NCI-H146 treated with DMSO at 0.1 percent for 48 hours (cell line): ENCODE results near the gene FILIP1L.

Source experiments
- DNase-seq: peaks from one replicate; lab custom pipeline; 2025; ENCODE audit not compliant: unreplicated experiment; lab: John Stamatoyannopoulos, UW

FILIP1L gene

GRCh38 chr3:100114413-100115030 lies at the start of gene FILIP1L:
FILIP1L (minus strand) TSS chr3:100114501.
- DNase-seq: no peak

GRCh38 chr3:100163787-100164186 lies 49.5 kb upstream of the FILIP1L start:
- no peak for DNase-seq

GRCh38 chr3:100160521-100160920 lies 46.2 kb upstream of the FILIP1L start:
- no peak for DNase-seq

- DNase-seq: no peak
These were observed 45.2 kb upstream of the FILIP1L start for GRCh38 chr3:100159331-100160153.

GRCh38 chr3:100158918-100159330 lies 44.6 kb upstream of the FILIP1L start:
- DNase-seq: no peak

- DNase-seq: no peak
These were observed 43.4 kb upstream of the FILIP1L start for GRCh38 chr3:100157685-100158084.

GRCh38 chr3:100155590-100155989 lies 41.3 kb upstream of the FILIP1L start:
- DNase-seq: no peak

GRCh38 chr3:100155128-100155527 lies 40.8 kb upstream of the FILIP1L start:
- no peak for DNase-seq

GRCh38 chr3:100154171-100154570 lies 39.9 kb upstream of the FILIP1L start:
- DNase-seq: no peak

- no peak for DNase-seq
These were observed 36.9 kb upstream of the FILIP1L start for GRCh38 chr3:100151024-100151707.

- no peak for DNase-seq
These were observed 36.2 kb upstream of the FILIP1L start for GRCh38 chr3:100150473-100150872.

- no peak for DNase-seq
These were observed 35.6 kb upstream of the FILIP1L start for GRCh38 chr3:100149713-100150415.

GRCh38 chr3:100149130-100149529 lies 34.8 kb upstream of the FILIP1L start:
- DNase-seq: peak; percentile 17

GRCh38 chr3:100144255-100144866 lies 30.1 kb upstream of the FILIP1L start:
- no peak for DNase-seq

GRCh38 chr3:100141586-100141985 lies 27.3 kb upstream of the FILIP1L start:
- no peak for DNase-seq

GRCh38 chr3:100140976-100141375 lies 26.7 kb upstream of the FILIP1L start:
- no peak for DNase-seq

GRCh38 chr3:100136921-100137320 lies 22.6 kb upstream of the FILIP1L start:
- no peak for DNase-seq

- no peak for DNase-seq
These were observed 16.9 kb upstream of the FILIP1L start for GRCh38 chr3:100131241-100131640.

GRCh38 chr3:100129941-100130340 lies 15.6 kb upstream of the FILIP1L start:
- DNase-seq: no peak

- DNase-seq: no peak
These were observed 14.3 kb upstream of the FILIP1L start for GRCh38 chr3:100128565-100128964.

- no peak for DNase-seq
These were observed 13.5 kb upstream of the FILIP1L start for GRCh38 chr3:100127792-100128191.
